CD4-positive, alpha-beta T cell (primary cell): ENCODE measurements around the gene GSTP1. TPM values are rescaled to one million over a fixed set of nuclear protein-coding genes. Genes with fewer than 3 reads are reported as not detected.

Experiments used
- ATAC-seq: fragments of 200-7000 bp; cut with Tn5 transposase; one replicate; pipeline ENCODE4 v1.10.0; 2022; ENCODE audit warnings: mild to moderate bottlenecking; ENCODE audit not compliant: poor library complexity
- CTCF ChIA-PET: fragments of 350-600 bp; sonication (Branson Sonifier 250); formaldehyde crosslinking; loops from one replicate; lab custom pipeline; 2021; ENCODE audit warnings: antibody characterized with exemption, inconsistent platforms; lab: Charles Lee
- POLR2A ChIA-PET: fragments of 350-600 bp; sonication (Branson Sonifier 250); formaldehyde crosslinking; loops from one replicate; lab custom pipeline; 2021; ENCODE audit warnings: antibody characterized with exemption, inconsistent platforms; lab: Charles Lee
- DNase-seq, 14 experiments: peaks; one replicate each; pipeline ENCODE4 v3.0.0-alpha.2; 2013 to 2020; ENCODE audit warnings: mixed read lengths in 2 of 14
- H3K27ac ChIP-seq, 2 donors: one replicate each; pipeline versions ENCODE4 v1.5.1 to v1.7.0; 2013; ENCODE audit warnings: low read length in 2 of 2, low read depth in 1 of 2, mild to moderate bottlenecking in 1 of 2
- H3K27me3 ChIP-seq, 2 experiments: 1 replicate in 1 of 2; 2 replicates in 1 of 2; pipeline versions ENCODE4 v1.6.1 to v1.7.0; 2013; ENCODE audit warnings: low read length in 2 of 2, control low read depth in 1 of 2, mild to moderate bottlenecking in 1 of 2, moderate library complexity in 1 of 2; ENCODE audit not compliant: insufficient read depth in 2 of 2, control insufficient read depth in 1 of 2
- H3K36me3 ChIP-seq: one replicate; pipeline ENCODE4 v1.6.1; 2013; ENCODE audit warnings: low read length, control low read depth; ENCODE audit not compliant: insufficient read depth
- H3K4me1 ChIP-seq: one replicate; pipeline ENCODE4 v1.6.1; 2013; ENCODE audit warnings: low read length, control low read depth; ENCODE audit not compliant: insufficient read depth
- H3K4me3 ChIP-seq: one replicate; pipeline ENCODE4 v1.5.1; 2013; ENCODE audit warnings: mild to moderate bottlenecking, low read length, moderate library complexity
- H3K9me3 ChIP-seq, 2 experiments: 1 replicate in 1 of 2; 2 replicates in 1 of 2; pipeline versions ENCODE4 v1.6.1 to v1.7.0; 2013; ENCODE audit warnings: low read length in 2 of 2, mild to moderate bottlenecking in 2 of 2, control low read depth in 1 of 2, moderate library complexity in 1 of 2; ENCODE audit not compliant: control insufficient read depth in 1 of 2, insufficient read depth in 1 of 2
- H3K27ac Mint-ChIP-seq: one replicate; pipeline ENCODE4 v1.8.0; 2020; ENCODE audit warnings: mixed read lengths
- H3K27me3 Mint-ChIP-seq: one replicate; pipeline ENCODE4 v1.8.0; 2021; ENCODE audit warnings: mixed read lengths
- H3K36me3 Mint-ChIP-seq: one replicate; pipeline ENCODE4 v1.8.0; 2021; ENCODE audit warnings: low read depth, mixed read lengths
- H3K4me1 Mint-ChIP-seq: one replicate; pipeline ENCODE4 v1.8.0; 2021; ENCODE audit warnings: low read depth, mixed read lengths
- H3K4me3 Mint-ChIP-seq: one replicate; pipeline ENCODE4 v1.8.0; 2020; ENCODE audit warnings: mild to moderate bottlenecking, mixed read lengths
- H3K9me3 Mint-ChIP-seq: one replicate; pipeline ENCODE4 v1.8.0; 2020; ENCODE audit warnings: mixed read lengths
- intact Hi-C, 2 experiments: fragments of 100-400 bp; cut with DNase I in 1 of 2; cut with micrococcal nuclease in 1 of 2; formaldehyde crosslinking; loops; one replicate each; pipeline versions ENCODE4 v1.15.1 to v1.9.0; 2023 to 2025; cut with DNase I, micrococcal nuclease
- total RNA-seq, 174 experiments: library from RNA in 2 of 174; stranded (reverse) in 2 of 174; gene quantifications; one replicate each; pipeline ENCODE4 v1.2.3 and lab custom pipeline; 2021 to 2026
- TF ChIP-seq, protein P1 (sequence below): fragments of 200-600 bp; IDR thresholded peaks from one replicate; pipeline ENCODE4 v1.8.0; 2022; ENCODE audit warnings: antibody characterized with exemption, mild to moderate bottlenecking

Gene GSTP1
- total RNA-seq, 2 experiments from 2014 or later, result 60.1 to 62.8 TPM

- Mint-ChIP-seq H3K9me3 (no peaks in the 10 kb centered on the region), H3K27ac (no peak overlapping the region), H3K36me3 (no peaks in the 10 kb centered on the region), H3K27me3 (no peaks in the 10 kb centered on the region), H3K4me1 (peaks cover 6% of the 10 kb centered on the region), H3K4me3 (peak overlapping the region; percentile 59)
- ChIA-PET CTCF (interaction anchor here (0.7 to 3.7 kb wide), 20 partner anchors 9 to 388 kb away, joined by 3 to 38 read pairs (median 5); partner anchors contain the start of genes ACY3, GSTP1 and TBX10), POLR2A (interaction anchor here (0.5 to 4.5 kb wide), 12 partner anchors 13 to 389 kb away, joined by 3 to 51 read pairs (median 5); partner anchors contain the start of genes ACY3, GSTP1 and POLD4)
- Histone ChIP-seq H3K36me3 (no peaks in the 10 kb centered on the region), H3K4me3 (no peak overlapping the region), H3K4me1 (peaks cover 22% of the 10 kb centered on the region), H3K27ac (peak overlapping the region in 1 of 2 donors; percentile 30), H3K9me3 (no peaks in the 10 kb centered on the region), H3K27me3 (no peaks in the 10 kb centered on the region)
- ATAC-seq (no peak), DNase-seq (peak in 1 of 14 experiments; percentile 33)
- TF ChIP-seq, protein P1, sequence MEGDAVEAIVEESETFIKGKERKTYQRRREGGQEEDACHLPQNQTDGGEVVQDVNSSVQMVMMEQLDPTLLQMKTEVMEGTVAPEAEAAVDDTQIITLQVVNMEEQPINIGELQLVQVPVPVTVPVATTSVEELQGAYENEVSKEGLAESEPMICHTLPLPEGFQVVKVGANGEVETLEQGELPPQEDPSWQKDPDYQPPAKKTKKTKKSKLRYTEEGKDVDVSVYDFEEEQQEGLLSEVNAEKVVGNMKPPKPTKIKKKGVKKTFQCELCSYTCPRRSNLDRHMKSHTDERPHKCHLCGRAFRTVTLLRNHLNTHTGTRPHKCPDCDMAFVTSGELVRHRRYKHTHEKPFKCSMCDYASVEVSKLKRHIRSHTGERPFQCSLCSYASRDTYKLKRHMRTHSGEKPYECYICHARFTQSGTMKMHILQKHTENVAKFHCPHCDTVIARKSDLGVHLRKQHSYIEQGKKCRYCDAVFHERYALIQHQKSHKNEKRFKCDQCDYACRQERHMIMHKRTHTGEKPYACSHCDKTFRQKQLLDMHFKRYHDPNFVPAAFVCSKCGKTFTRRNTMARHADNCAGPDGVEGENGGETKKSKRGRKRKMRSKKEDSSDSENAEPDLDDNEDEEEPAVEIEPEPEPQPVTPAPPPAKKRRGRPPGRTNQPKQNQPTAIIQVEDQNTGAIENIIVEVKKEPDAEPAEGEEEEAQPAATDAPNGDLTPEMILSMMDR, result no peak
- intact Hi-C loops, result loop anchor here (1.0 kb wide), 4 partner anchors 15 to 84 kb away; partner anchors contain the start of gene NDUFV1 (in 1 of the 2)
Observed at GRCh38 chr11:67628710-67629385, 45.2 kb downstream of the GSTP1 start.

DNA sequence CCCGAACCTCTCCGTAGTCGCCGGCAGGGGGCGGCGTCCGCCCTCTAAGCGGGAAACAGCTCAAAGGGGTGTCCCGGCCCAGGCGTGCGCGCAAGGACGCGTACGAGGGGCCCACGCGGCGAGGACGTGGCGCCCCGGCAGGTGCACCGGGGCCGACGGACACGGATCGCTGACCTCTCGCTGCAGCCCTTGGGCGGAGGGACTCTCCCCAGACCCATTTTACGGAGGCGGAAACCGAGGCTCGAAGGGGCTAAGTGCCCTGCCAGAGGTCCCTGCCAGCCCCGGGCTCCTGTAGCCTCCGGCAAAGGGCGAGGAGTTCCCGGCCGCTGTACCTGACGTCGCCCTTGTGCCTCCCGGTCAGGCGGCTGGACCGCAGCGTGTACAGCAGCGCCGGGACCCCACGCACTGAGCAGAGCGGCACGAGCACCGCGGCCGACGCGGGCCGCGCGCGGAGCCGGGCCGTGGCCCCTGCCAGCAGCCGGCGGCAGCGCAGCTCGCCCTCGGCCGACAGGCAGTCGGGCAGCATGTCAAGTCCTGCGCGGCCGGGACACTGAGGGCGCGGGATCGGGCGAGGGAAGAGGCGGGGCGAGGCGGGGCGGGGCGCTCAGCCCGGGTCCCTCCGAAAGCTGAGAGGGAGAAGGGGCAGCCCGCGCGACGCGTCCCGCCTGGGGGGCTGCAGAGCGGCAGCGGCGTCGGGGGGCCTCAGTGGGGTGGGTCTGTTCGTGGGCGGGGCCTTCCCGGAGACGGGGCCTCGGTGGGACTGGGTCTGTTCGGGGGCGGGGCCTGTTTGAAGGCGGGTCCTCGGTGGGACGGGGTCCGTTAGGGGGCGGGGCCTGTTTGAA is 46.0 kb downstream of the GSTP1 start, which contains the start of gene NUDT8:
Gene NUDT8 (minus strand): TSS at position 552 of the 842 bp plus-strand sequence. CDS start 26 bp downstream, at position 526.
- Histone ChIP-seq H3K27me3 (no peaks in the 10 kb centered on the region), H3K9me3 (no peaks in the 10 kb centered on the region), H3K27ac (peak within 1 kb of the TSS; percentile 61 to 92), H3K4me1 (peaks cover 22% of the 10 kb centered on the region), H3K36me3 (no peaks in the 10 kb centered on the region), H3K4me3 (peak within 1 kb of the TSS; percentile 90)
- H3K4me3 Mint-ChIP-seq, result peak within 1 kb of the TSS; percentile 94
- intact Hi-C loops, result loop anchor here (1.0 to 2.0 kb wide), 6 partner anchors 15 to 175 kb away; partner anchors contain the start of gene NDUFV1 (in 1 of the 2)
- ChIA-PET POLR2A (interaction anchor here (0.5 to 4.5 kb wide), 14 partner anchors 11 to 389 kb away, joined by 3 to 51 read pairs (median 4); partner anchors contain the start of genes ACY3, GSTP1 and POLD4), CTCF (interaction anchor here (0.7 to 3.7 kb wide), 20 partner anchors 9 to 389 kb away, joined by 3 to 38 read pairs (median 5); partner anchors contain the start of genes ACY3, GSTP1 and TBX10)
- H3K27ac Mint-ChIP-seq, result peak within 1 kb of the TSS; percentile 89
- peak; percentile 77 to 94 (median 84) for DNase-seq
- no peaks in the 10 kb centered on the region for H3K27me3 Mint-ChIP-seq
- no peaks in the 10 kb centered on the region for H3K9me3 Mint-ChIP-seq
- TF ChIP-seq, protein P1, result peak; percentile 96
- peaks cover 6% of the 10 kb centered on the region for H3K4me1 Mint-ChIP-seq
- ATAC-seq, result peak; percentile 71
- H3K36me3 Mint-ChIP-seq, result no peaks in the 10 kb centered on the region
